Ishikawa (cell line): Measurements from ENCODE around the gene MRPL17.

Experiments used
- CREB1 ChIP-seq: IDR thresholded peaks from 2 replicates; pipeline ENCODE4 v1.6.1; 2012; ENCODE audit warnings: low read depth
- FOXM1 ChIP-seq: IDR thresholded peaks from 2 replicates; pipeline ENCODE4 v1.6.1; 2012; ENCODE audit warnings: low read depth, borderline replicate concordance
- RAD21 ChIP-seq: IDR thresholded peaks from 2 replicates; pipeline ENCODE4 v1.6.1; 2012; ENCODE audit warnings: low read depth

GRCh38 chr11:6674862-6675261 lies 8.3 kb downstream of the MRPL17 start:
- TF ChIP-seq FOXM1 (no peak), RAD21 (no peak), CREB1 (no peak)
